ENCODE results near the gene NHERF1.

The NHERF1 gene

GRCh38 chr17:74761419-74761818, 13.0 kb downstream of the NHERF1 start:
- no peak for TF ChIP-seq SIN3A (IDR thresholded peaks at IDR 0.05; ENCODE audit: borderline replicate concordance, insufficient read depth, low read length)
- TF ChIP-seq, protein P1, sequence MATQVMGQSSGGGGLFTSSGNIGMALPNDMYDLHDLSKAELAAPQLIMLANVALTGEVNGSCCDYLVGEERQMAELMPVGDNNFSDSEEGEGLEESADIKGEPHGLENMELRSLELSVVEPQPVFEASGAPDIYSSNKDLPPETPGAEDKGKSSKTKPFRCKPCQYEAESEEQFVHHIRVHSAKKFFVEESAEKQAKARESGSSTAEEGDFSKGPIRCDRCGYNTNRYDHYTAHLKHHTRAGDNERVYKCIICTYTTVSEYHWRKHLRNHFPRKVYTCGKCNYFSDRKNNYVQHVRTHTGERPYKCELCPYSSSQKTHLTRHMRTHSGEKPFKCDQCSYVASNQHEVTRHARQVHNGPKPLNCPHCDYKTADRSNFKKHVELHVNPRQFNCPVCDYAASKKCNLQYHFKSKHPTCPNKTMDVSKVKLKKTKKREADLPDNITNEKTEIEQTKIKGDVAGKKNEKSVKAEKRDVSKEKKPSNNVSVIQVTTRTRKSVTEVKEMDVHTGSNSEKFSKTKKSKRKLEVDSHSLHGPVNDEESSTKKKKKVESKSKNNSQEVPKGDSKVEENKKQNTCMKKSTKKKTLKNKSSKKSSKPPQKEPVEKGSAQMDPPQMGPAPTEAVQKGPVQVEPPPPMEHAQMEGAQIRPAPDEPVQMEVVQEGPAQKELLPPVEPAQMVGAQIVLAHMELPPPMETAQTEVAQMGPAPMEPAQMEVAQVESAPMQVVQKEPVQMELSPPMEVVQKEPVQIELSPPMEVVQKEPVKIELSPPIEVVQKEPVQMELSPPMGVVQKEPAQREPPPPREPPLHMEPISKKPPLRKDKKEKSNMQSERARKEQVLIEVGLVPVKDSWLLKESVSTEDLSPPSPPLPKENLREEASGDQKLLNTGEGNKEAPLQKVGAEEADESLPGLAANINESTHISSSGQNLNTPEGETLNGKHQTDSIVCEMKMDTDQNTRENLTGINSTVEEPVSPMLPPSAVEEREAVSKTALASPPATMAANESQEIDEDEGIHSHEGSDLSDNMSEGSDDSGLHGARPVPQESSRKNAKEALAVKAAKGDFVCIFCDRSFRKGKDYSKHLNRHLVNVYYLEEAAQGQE (IDR thresholded peaks at IDR 0.05; ENCODE audit: insufficient read depth in 1 of 2, low read depth in 2 of 2, low read length in 2 of 2), result no peak
- no peak for TF ChIP-seq POLR2AphosphoS5 (IDR thresholded peaks at IDR 0.05; ENCODE audit: low read depth, low read length)
- TF ChIP-seq TAF1 (IDR thresholded peaks at IDR 0.05; ENCODE audit: borderline replicate concordance, insufficient read depth, low read length), result no peak
- TF ChIP-seq FOXP2 (optimal IDR thresholded peaks at IDR 0.05; ENCODE audit: borderline replicate concordance, extremely low read depth, extremely low read length, insufficient read depth), result no peak

- TF ChIP-seq SIN3A (IDR thresholded peaks at IDR 0.05; ENCODE audit: borderline replicate concordance, insufficient read depth, low read length), result no peak
These were observed 13.5 kb downstream of the NHERF1 start for GRCh38 chr17:74761931-74762330.

DNA sequence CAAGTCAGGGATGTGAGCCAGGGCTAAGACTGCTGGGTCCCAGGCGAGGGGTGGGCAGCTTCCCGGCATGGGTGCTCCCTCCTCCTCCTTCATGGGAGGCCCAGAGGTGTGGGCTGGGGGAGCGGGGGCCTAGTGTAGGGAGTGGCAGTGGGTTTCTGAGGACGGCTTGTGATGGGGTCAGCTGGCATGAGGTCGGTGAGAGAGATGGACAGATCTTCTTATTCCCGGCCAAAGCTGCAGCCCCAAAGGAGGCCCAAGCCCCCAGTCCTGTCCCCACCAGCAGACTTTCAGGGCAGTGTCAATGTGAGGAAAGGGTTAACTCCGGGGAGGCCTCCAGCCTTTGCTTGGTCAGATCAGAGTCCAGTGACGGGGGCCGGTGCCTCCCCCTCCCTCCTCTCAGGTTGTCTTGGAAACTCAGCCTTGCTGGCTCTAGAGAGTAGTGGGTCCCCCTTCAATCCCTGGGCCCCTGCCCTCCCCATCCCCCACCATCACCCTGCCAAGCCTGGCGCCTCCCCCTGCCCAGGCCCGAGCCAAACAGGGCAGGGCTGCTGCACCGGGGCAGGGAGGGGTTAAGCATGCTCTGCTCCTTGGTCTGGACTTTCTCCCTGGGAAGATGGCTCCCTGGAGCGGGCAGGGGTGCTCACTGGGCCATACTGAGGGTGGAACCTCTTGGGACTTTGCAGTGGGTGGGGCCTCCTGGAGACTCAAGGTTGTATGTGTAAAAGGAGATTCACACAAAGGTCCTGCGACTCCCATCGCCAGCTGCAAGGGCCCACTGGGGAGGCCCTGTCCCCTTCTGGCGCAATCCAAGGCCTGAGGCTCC, 15.3 kb downstream of the NHERF1 start:
- no peak for TF ChIP-seq SIN3A (IDR thresholded peaks at IDR 0.05; ENCODE audit: borderline replicate concordance, insufficient read depth, low read length)
- no peak for TF ChIP-seq POLR2AphosphoS5 (IDR thresholded peaks at IDR 0.05; ENCODE audit: low read depth, low read length)
- no peak for TF ChIP-seq TAF1 (IDR thresholded peaks at IDR 0.05; ENCODE audit: borderline replicate concordance, insufficient read depth, low read length)
- TF ChIP-seq FOXP2 (optimal IDR thresholded peaks at IDR 0.05; ENCODE audit: borderline replicate concordance, extremely low read depth, extremely low read length, insufficient read depth), result no peak
- TF ChIP-seq, protein P1 (IDR thresholded peaks at IDR 0.05; ENCODE audit: insufficient read depth in 1 of 2, low read depth in 2 of 2, low read length in 2 of 2), result no peak

DNA sequence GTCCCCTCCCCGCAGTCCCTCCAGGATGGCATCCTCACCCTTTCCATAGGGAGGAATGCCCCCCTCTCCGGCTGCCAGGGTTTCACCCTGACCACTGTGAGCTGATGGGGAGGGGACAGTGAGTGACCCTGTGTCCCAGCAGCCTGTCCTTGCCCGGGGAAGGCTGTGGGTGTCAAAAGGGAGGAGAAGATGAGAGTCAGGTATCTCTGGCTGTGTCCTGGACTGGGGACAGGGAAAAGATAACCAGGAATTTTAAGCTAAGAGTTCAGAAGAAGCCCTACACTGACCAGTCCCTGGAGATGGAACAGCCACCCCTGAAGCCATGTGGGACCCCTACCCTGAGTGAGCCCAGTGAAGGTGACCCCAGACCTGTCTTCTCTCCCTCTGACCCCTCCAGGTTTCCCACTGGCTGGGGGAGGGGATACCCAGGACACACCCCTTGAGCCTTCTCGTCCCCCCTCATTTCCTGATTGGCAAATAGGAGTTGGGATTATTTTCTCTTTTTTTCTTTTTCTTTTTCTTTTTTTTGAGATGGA, 16.4 kb downstream of the NHERF1 start:
- TF ChIP-seq TAF1 (IDR thresholded peaks at IDR 0.05; ENCODE audit: borderline replicate concordance, insufficient read depth, low read length) (no peak), SIN3A (IDR thresholded peaks at IDR 0.05; ENCODE audit: borderline replicate concordance, insufficient read depth, low read length) (no peak), FOXP2 (optimal IDR thresholded peaks at IDR 0.05; ENCODE audit: borderline replicate concordance, extremely low read depth, extremely low read length, insufficient read depth) (no peak), POLR2AphosphoS5 (IDR thresholded peaks at IDR 0.05; ENCODE audit: low read depth, low read length) (no peak)
- TF ChIP-seq, protein P1 (IDR thresholded peaks at IDR 0.05; ENCODE audit: insufficient read depth in 1 of 2, low read depth in 2 of 2, low read length in 2 of 2), result no peak

- TF ChIP-seq, protein P1 (IDR thresholded peaks at IDR 0.05; ENCODE audit: insufficient read depth in 1 of 2, low read depth in 2 of 2, low read length in 2 of 2), result no peak
- TF ChIP-seq POLR2AphosphoS5 (IDR thresholded peaks at IDR 0.05; ENCODE audit: low read depth, low read length) (no peak), TAF1 (IDR thresholded peaks at IDR 0.05; ENCODE audit: borderline replicate concordance, insufficient read depth, low read length) (no peak), SIN3A (IDR thresholded peaks at IDR 0.05; ENCODE audit: borderline replicate concordance, insufficient read depth, low read length) (no peak), FOXP2 (optimal IDR thresholded peaks at IDR 0.05; ENCODE audit: borderline replicate concordance, extremely low read depth, extremely low read length, insufficient read depth) (no peak)
These were observed 18.0 kb downstream of the NHERF1 start for GRCh38 chr17:74766413-74766812.
